Measurements from ENCODE around the gene ZBTB47.

ZBTB47 gene

DNA sequence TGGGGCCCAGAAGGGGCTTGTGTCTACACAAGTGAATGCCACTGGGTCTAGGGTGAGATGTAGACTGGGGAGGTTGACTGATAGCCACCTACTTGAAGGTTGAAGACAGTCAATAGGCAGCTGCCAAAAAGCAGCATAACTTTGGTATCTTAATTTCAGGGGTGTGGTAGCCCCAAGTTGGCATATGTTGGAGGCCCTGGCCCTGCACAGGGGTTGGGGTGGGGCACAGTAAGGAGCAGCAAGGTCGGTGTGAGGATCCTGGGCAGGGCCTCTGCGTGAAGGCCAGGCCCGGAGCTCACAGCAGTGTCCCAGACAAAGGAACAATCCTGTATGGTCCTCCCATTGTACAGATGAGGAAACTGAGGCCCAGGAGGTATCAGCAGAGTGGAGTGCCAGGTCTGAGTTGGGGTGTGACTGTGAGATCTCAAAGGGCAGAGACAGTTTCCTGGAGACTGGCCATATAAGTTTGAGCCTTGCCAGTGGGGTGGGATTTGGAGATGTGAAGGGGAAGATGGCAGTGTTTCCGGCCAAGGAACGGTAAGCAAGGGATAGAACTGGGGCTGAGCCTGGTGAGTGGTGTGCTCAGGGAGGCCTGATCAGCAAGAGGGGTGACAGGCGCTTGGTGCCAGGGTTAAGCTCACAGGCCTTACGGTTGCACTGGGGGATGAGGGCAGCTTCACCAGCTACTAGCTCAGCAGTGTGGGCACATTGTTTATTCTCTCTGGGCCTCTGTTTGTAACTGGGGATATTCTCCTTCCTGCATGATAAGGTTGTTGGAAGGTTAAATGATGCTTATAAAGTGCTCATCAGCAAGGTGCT lies 33.5 kb downstream of the ZBTB47 start:
- DNase-seq = no peak

DNA sequence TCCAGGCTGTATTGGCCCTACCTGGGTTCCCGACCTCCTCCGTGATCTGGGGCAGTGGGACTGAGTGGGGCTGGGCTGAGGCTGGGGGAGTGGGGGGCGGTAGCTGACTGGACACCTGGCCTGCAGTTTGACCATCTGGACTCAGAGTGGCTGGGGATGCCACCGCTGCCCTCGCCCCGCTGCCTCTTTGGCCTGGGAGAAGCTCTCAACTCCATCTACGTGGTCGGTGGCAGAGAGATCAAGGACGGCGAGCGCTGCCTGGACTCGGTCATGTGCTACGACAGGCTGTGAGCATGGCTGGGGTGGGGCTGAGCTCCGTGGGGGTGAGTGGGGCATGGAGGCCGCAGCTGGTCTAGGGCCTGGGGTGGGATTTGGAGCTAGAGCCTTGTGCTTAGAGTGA lies 34.5 kb downstream of the ZBTB47 start:
- no peak for DNase-seq

- no peak for DNase-seq
Measured at GRCh38 chr3:42688487-42689420, 35.3 kb downstream of the ZBTB47 start.

DNA sequence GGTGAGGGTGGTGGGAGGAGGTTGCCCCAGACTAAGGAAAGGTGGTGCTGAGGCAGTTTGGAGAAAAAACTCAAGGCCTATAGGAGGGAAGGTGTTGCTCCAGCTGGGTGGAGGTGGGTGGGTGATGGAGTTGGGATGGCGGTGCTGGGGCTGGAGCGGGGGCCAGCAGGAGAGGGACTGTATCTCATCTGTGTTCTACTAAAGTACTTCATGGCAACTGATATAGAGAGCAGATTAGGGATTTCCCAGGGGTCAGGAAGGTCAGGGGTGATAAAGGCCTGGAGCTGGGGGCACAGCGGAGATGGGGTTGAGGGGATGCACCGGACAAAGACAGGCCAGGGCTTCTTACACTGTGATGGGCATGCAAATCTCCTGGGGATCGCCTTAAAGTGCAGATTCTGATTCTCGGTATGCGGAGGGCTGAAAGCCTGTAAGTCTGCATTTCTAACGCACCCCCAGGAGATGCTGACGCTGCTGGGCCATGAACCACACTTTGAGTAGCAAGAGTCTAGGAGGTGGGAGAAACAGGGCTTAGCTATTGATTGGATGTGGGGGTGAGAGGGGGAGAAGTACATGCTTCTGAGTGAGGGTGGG lies 36.0 kb downstream of the ZBTB47 start:
- no peak for DNase-seq

GRCh38 chr3:42690191-42690590 lies 36.7 kb downstream of the ZBTB47 start:
- DNase-seq = no peak

- DNase-seq = no peak
Measured at GRCh38 chr3:42690766-42691680, 37.5 kb downstream of the ZBTB47 start.

DNA sequence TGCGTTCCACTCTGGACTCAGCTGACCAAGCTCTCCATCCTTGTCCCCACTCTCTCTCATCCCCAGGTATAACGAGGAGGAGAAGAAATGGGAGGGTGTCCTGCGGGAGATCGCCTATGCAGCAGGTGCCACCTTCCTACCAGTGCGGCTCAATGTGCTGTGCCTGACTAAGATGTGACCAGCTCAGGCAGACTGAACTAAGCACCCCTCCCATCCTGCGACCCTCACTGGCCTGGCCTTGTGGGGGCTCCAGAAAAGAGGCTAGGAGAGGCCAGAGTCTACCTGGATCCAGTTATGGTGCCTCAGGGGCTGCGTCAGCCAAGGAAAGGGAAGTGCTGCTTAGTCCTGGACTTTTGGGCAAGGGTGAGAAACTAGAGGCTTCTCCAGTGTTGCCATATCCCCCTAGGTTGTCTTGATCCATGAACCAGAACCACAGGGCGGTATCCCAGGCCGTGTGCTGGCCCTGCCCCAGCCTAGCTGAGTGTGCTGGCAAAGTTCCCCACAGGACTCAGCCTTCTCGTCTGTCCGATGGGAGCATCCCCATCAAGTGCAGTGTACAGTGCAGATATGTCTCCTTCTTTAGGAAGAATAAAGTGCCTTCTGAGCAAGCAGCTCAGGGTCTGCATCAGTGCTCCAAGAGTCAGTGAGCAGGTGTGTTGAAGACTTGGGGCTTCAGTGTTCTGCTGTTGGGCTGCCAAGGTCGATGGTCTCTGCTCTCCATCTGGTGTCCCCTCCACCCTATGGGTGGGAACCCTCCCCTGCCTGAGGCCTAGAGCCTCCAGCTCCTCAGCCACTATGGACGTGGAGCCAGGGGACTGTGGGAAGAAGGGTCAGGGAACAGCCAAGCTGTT lies 38.5 kb downstream of the ZBTB47 start:
- no peak for DNase-seq

- DNase-seq = no peak
Measured at GRCh38 chr3:42692667-42693529, 39.4 kb downstream of the ZBTB47 start.

DNA sequence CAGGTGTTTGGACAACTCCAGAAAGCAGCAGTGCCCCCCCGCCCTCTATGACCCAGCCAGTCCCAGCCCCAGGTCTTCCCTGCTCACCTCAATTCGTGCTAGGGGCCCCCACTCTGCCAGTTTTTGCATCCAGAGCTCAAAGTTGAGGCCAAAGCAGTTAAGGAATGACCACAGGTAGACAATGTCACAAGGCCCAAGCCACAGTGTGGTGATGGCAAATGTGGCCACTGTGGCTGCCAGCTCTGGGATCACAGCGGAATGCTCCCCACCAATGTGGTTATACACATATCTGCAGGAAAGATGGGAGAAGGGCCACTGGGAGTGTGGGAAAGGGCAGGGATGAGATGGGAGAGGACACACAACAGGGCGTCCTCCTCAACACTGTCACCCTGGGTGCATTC lies 40.0 kb downstream of the ZBTB47 start:
- no peak for DNase-seq

DNA sequence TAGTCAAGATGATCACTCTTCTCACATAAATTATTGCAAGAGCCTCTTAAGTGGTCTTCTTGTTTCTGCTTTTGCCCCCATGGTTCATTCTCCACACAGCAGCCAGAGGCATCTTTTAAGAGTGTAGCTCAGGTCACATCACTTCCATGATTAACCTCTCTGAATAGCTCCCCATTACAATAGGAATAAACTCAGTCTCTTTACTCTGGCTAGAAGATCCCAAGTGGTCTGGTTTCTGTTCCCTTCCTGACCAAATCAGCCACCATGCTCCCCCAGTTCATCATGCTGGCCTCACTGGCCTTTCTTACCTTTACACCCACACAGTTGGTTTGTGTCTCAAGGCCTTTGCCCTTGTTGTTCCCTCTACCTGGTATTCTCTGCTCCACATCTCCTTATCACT lies 40.9 kb downstream of the ZBTB47 start:
- DNase-seq = no peak

GRCh38 chr3:42696356-42697288 lies 43.1 kb downstream of the ZBTB47 start:
- DNase-seq = no peak

- no peak for DNase-seq
Measured at GRCh38 chr3:42697289-42698051, 44.0 kb downstream of the ZBTB47 start.

DNA sequence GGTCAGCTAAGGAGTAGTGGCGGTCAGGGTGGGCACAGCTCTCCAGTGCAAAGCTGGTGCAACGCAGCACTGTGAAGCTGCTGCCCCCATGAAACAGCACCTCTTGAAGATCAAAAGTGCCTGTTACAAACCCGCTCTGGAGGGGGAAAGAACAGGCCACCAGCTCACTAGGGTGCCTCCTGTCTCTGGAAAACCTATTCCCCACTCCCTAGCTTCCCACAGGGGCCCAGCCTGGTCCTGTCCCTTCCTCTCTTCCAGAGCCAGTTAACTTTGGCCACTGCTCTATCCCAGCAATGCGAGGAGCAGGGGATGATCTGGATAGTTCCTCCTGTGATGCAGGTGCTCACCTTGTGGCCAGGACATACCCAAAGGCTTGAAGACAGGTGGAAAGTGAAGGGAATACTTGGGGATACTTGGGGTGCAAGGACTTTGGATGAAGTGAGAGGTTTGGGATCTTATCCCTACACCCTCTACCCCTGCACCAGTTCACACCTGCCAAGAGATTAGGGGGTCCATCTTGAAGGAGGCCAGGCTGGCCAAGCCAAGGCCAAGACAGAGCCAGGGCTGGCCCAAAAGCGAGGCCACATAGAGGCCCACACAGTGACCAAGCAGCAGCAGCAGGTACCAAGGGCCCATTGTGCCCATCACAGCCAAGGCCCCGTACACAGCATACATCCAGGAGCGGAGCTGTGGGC lies 44.9 kb downstream of the ZBTB47 start:
- DNase-seq = no peak

GRCh38 chr3:42698911-42699230 lies 45.4 kb downstream of the ZBTB47 start:
- DNase-seq = no peak

DNA sequence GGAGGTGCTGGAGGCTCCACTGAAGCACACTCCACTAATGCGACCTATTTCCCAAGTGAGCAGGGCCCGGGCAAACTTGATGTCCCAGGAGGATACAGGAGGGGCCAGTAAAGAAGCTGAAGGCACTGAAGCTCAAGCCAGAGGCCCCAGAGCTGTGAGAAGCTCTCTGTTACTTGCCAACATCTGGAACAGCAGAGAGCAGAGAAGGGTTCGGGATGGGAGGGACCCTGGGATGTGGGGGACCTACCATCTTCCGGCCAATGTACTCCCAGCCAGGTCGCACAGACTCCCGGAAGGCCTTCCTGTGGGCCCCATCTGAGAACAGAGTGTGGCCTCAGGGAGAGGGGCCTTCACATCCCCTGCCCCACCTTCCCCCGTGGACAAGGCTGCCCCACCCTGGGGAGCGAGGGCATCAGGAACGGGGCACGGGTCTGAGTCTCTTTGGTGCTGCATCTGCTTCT lies 46.0 kb downstream of the ZBTB47 start:
- DNase-seq = no peak

GRCh38 chr3:42700366-42701288 lies 47.1 kb downstream of the ZBTB47 start:
- no peak for DNase-seq
